ENCODE data around the gene C11orf42.
"Not testable (repeated sequence)": the region's sequence is repeated elsewhere in the genome, so short reads cannot be mapped to it uniquely, and the experiment has no call there.

C11orf42 gene

GRCh38 chr11:6224421-6224820 is 19.1 kb downstream of the C11orf42 start:
- no peak for DNase-seq

DNA sequence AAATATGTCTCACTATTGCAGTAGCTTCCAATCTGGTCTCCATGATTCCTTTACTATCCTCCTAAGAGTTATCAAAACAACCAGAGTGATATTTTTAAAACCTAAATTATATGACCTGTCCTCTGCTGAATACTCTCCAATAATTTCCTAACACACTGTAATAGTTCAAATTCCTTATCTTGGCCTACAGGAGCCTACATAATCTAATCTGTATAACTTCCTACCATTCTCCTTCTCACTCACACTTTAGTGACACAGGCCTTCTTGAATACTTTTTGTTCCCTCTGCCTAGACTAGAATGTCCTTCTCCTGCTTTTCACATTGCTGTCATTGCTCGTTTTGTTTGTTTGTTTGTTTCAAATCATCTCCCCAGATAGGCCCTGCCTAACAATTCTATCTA is 19.7 kb downstream of the C11orf42 start:
- DNase-seq = no peak

GRCh38 chr11:6225896-6226295 is 20.5 kb downstream of the C11orf42 start:
- DNase-seq = peak; percentile 62 to 69

DNA sequence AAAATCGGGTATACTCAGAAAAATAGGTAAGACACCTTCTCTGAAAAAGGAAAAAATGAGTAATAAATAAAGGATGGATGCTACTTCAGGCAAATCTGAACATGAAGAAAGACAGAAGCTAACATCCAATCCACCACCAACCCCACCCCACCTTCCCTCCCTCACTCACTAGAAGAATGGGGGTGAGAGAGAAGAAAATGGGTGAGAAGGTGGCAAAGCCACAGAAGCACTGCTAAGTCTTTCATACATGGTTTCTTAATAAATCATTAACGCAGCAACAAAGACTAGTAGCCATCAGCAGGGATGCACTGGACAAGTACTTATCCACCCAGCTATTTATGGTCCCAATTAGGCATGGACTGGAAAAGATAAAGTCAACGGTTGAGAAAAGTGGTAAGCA is 23.2 kb downstream of the C11orf42 start:
- no peak for DNase-seq

DNA sequence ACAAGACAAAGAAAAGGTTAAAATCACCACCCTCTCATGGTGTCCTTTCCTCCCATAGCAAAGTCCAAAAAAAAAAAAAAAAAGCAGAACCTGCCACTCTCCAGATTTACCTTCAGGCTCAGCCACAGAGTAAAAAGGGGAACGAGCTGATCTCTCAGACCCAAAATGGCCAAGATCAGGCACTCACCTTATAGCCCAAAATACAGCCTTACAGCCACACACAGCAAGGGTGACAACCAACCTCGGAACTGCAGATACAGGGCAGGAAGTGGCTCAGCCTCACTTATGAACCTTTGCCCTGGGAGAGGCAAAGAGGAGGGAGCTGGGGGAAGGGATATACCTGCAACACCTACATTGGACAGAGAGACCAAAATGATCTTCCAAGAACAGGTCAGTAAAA is 24.6 kb downstream of the C11orf42 start:
- DNase-seq = peak; percentile 11 to 25

DNA sequence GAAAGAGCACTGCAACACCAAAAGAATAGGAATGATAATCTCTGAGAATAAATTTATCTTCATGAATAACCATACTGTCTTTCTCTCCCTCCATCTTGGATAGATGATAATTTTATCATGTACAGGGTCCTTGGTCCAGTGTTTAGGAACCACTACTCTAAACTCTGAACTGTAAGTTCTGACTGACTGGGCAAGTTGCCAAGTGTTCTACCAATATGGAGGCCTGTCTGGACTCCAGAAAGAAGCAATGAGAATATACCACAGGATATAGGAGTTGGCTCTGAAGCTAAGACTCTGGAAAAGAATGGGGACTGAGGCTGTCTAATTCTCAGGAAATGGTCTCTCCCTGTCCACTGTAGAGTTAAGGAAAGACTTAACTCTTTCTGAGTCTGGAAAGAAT is 27.5 kb downstream of the C11orf42 start:
- no peak for DNase-seq

GRCh38 chr11:6233984-6234386 is 28.6 kb downstream of the C11orf42 start:
- no peak for DNase-seq

DNA sequence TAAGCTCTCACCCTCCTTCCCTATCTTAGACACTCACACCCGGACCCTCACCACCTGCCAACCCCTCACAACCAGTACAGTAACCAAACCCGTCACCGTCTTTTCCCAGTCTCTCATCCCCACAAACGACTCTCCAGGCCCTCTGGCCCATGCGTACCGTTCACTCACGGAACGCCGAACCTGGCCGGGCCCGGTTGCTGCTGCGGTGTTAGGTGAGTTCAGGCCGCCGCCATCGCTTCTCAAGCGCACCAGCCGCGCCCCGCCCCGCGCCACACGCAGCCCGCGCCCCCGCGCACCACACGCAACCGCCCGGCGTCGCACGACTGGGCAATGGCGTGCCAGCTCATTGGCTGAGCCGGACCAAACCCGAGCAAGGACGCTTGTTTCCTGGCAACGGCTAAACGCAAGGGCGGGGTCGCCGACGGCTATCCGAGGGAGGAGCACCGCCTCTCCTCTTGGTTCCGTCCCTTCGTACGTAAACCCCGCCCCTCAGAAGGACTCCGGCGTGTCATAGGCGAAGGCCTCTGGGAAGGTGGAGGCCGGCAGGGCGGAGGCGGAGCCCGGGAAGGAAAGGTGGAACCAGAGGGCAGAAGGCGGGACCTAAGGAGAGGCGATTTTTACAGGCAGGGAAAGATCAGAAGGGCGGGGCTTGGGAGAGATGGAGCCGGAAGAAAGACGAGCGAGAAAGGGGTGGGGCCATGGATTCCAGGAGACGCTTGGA is 29.2 kb downstream of the C11orf42 start, which contains the start of gene FHIP1B:
TSS of gene FHIP1B (minus strand) at position 250 of the 721 bp plus-strand sequence. CDS start 10,120 bp downstream, outside the sequence.
- DNase-seq = peak; percentile 98 to 99

DNA sequence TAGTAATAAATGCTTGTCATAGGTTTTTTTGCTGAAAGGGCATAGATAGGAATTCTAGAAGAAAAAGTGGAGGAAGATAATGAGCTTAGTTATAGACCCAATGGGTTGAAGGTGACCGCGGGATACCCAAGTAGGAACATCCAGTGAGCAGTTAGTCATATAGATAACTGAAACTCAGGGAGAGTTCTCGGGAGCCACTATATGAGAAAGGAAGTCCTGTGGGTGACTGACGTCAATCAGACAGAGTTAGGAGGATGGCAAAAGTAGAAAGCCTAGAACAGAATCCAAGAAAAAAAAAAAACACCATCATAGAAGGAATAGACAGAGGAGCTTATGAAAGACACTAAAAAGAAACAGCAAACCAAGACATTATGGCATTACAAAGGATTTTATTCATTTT is 31.9 kb downstream of the C11orf42 start:
- DNase-seq = no peak

GRCh38 chr11:6237761-6238302 is 32.5 kb downstream of the C11orf42 start:
- DNase-seq = no peak

- DNase-seq = no peak
Observed at GRCh38 chr11:6238902-6239301, 33.5 kb downstream of the C11orf42 start, which contains the start of gene CNGA4. TSS of gene CNGA4 (plus strand) at chr11:6239089. CDS start at chr11:6239207, 118 bp downstream.

- no peak for DNase-seq
Observed at GRCh38 chr11:6240139-6240538, 34.8 kb downstream of the C11orf42 start.

- peak in 1 of 2 experiments; percentile 21 for DNase-seq
Observed at GRCh38 chr11:6240781-6241180, 35.4 kb downstream of the C11orf42 start.

- no peak for DNase-seq
Observed at GRCh38 chr11:6241316-6241715, 36.0 kb downstream of the C11orf42 start.

- DNase-seq = no peak
Observed at GRCh38 chr11:6245536-6245935, 40.2 kb downstream of the C11orf42 start.

DNA sequence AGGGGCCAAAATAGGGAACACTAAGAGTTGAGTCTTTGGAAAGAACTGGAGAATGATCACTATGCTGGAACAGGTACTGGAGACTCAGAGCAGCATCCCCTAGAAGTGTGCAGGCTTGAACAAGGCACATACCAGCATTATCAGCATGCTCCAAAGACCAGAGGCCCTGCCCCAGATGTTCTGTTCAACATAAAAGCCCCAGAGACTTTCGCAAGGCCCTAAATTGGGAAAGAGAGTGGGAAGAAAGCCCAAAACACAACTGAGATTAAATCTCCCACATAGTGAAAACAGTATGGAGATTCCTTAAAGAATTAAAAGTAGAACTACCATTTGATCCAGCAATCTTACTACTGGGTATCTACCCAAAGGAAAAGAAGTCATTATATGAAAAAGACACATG is 42.9 kb downstream of the C11orf42 start:
- no peak for DNase-seq

GRCh38 chr11:6248897-6249296 is 43.5 kb downstream of the C11orf42 start:
- not testable (repeated sequence) for DNase-seq

GRCh38 chr11:6249770-6250555 is 44.6 kb downstream of the C11orf42 start:
- peak in 1 of 2 experiments; percentile 24 for DNase-seq

DNA sequence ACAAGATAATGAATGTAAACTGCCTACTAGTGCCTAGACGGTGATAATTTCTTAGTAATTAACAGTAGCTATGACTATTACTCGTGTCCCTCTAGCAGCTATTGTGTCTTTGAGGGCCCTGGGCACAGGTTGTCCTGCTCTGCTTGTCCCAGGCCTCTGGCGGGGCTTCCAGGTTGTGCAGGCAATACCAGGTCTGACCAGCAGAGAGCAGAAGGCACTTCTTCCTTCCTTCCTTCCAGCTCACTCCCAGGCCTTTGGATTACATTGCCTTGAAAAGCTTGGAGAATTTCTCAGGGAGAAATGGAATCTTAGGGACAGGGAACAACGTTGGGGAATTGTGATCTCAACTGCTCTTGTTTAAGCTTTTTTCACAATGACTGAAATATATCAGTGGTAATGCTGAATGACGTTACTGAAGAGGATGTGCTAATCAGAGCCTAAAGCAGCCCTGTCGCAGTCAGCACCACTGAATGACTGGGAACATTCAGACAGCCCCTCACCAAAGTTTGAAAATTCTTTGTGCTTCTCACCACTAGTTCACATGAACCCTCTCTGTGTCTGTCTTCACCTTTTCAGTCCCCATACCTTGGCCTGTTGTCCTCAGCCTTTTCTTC is 45.9 kb downstream of the C11orf42 start:
- DNase-seq = peak; percentile 23 to 52

- no peak for DNase-seq
Observed at GRCh38 chr11:6251990-6252473, 46.7 kb downstream of the C11orf42 start.

GRCh38 chr11:6253197-6253596 is 47.8 kb downstream of the C11orf42 start:
- no peak for DNase-seq

DNA sequence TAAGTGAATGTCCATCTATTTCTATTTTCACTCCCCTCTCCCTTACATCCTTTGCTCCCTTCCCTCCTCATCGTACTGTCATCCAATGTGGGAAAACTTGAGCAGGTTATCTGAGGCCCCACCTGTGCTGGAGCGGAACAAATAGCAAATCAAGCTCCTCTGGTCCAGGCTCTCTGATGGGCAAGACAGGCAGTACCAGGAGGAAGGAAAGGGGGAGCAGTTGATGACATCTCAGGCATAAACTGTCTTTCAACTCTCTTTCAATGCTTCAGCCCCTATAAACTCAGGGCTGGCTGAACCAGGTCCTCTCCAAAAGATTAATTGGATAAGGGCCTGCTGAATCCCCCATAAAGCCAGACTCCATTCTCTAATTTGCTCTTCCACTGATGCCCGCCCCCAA is 52.8 kb downstream of the C11orf42 start:
- DNase-seq = no peak

GRCh38 chr11:6258571-6259081 is 53.3 kb downstream of the C11orf42 start:
- DNase-seq = no peak

Data from AML-193 (cell line).